Femur (tissue), 1 donor: Measurements from ENCODE around the gene GRM2.

ENCODE experiments used
- DNase-seq: peaks from one replicate; pipeline ENCODE4 v3.0.0-alpha.2; 2017

GRM2 gene

GRCh38 chr3:51706788-51707731 lies at the start of gene GRM2:
TSS of gene GRM2 (plus strand) at chr3:51707068. CDS start at chr3:51708984, 1,916 bp downstream.
- peak; percentile 93 for DNase-seq

GRCh38 chr3:51657234-51657633 lies 49.6 kb upstream of the GRM2 start:
- no peak for DNase-seq

- DNase-seq: no peak
Measured at GRCh38 chr3:51659942-51660341, 46.9 kb upstream of the GRM2 start.

GRCh38 chr3:51662456-51662855 lies 44.4 kb upstream of the GRM2 start:
- DNase-seq: no peak

GRCh38 chr3:51668756-51669155 lies 38.1 kb upstream of the GRM2 start:
- no peak for DNase-seq

GRCh38 chr3:51669241-51670052 lies 37.4 kb upstream of the GRM2 start:
- DNase-seq: peak; percentile 86

- no peak for DNase-seq
Measured at GRCh38 chr3:51670053-51670822, 36.6 kb upstream of the GRM2 start.

- peak; percentile 89 for DNase-seq
Measured at GRCh38 chr3:51670823-51671733, 35.8 kb upstream of the GRM2 start, which contains the start of gene TEX264. TSS of gene TEX264 (plus strand) at chr3:51671252. CDS start at chr3:51674305, 3,053 bp downstream.

GRCh38 chr3:51671734-51672475 lies 35.0 kb upstream of the GRM2 start:
- peak; percentile 73 for DNase-seq

- DNase-seq: no peak
Measured at GRCh38 chr3:51673181-51673801, 33.6 kb upstream of the GRM2 start.

GRCh38 chr3:51673802-51674654 lies 32.8 kb upstream of the GRM2 start:
- no peak for DNase-seq

GRCh38 chr3:51675201-51675611 lies 31.7 kb upstream of the GRM2 start:
- DNase-seq: no peak

GRCh38 chr3:51676102-51676640 lies 30.7 kb upstream of the GRM2 start:
- DNase-seq: no peak

- no peak for DNase-seq
Measured at GRCh38 chr3:51677358-51677757, 29.5 kb upstream of the GRM2 start.

- DNase-seq: no peak
Measured at GRCh38 chr3:51678186-51678585, 28.7 kb upstream of the GRM2 start.

- no peak for DNase-seq
Measured at GRCh38 chr3:51678641-51679040, 28.2 kb upstream of the GRM2 start.

- no peak for DNase-seq
Measured at GRCh38 chr3:51679318-51679717, 27.6 kb upstream of the GRM2 start.

- DNase-seq: no peak
Measured at GRCh38 chr3:51679777-51680176, 27.1 kb upstream of the GRM2 start.

GRCh38 chr3:51680196-51680595 lies 26.7 kb upstream of the GRM2 start:
- DNase-seq: no peak
